Islet precursor cell (in vitro differentiated cells): ENCODE measurements around the gene SETD2.
"Not testable (repeated sequence)": the region's sequence is repeated elsewhere in the genome, so short reads cannot be mapped to it uniquely, and the experiment has no call there.

ENCODE experiments used
- DNase-seq: peaks from one replicate; pipeline ENCODE4 v3.0.0-alpha.2; 2018

The SETD2 gene

GRCh38 chr3:47096959-47097358, 67.0 kb downstream of the SETD2 start:
- DNase-seq: no peak

DNA sequence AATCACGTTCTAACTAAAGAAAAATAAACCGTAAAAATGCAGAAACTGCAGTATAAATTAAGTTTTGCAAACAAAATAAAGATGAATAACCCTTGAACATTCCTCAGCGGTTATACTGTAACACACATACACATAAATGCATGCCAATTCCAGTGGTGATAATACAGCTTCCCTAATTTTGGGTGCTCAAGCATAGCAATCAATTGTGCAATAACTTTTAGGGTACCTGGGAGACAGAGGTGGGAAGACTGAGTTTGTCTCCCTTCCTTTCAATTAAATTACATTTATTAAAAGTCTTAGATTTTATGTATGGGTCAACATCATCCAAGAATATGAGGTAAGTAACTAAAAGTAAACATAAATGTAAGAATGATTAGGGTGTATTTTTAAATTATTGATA, 71.8 kb downstream of the SETD2 start:
- no peak for DNase-seq

- DNase-seq: no peak
Observed at GRCh38 chr3:47089630-47090029, 74.3 kb downstream of the SETD2 start.

GRCh38 chr3:47086071-47086470, 77.8 kb downstream of the SETD2 start:
- DNase-seq: no peak

GRCh38 chr3:47083786-47084185, 80.1 kb downstream of the SETD2 start:
- no peak for DNase-seq

DNA sequence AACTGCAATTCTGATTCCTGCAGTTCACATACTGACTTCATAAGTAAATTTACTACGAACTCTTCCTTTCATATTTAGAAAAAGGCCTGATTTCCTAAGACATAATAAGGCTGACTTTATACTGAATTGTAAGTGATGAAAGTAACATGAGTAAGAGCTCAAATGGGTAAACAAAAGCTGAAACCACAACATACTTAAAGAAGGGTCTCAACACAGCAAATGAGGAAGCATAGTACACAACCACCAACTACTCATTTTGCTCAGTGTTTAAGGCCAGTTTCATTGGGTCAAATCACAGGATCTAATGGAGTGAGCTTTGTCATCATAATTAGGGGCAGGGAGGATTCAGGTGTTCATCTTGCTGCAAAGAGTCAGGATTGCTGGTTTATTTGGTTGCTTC, 81.4 kb downstream of the SETD2 start:
- DNase-seq: no peak

DNA sequence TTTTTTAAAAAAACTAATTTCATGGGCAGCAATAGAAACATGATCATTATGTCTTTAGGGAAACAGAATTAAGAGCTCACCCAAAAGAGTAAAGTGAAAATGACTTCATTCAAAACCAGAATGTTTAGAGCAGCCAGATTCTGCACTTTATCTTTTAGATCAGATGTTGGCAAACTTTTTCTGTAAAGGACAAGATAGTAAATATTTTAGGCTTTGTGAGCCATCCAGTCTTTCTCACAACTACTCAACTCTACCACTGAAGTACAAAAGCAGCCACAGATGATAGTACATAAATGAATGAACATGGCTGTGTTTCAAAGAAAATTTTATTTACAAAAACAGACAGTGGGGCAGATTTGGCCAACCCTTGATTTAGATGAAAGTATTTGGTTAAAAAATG, 84.5 kb downstream of the SETD2 start:
- no peak for DNase-seq

- DNase-seq: no peak
Observed at GRCh38 chr3:47073685-47074084, 90.2 kb downstream of the SETD2 start.

DNA sequence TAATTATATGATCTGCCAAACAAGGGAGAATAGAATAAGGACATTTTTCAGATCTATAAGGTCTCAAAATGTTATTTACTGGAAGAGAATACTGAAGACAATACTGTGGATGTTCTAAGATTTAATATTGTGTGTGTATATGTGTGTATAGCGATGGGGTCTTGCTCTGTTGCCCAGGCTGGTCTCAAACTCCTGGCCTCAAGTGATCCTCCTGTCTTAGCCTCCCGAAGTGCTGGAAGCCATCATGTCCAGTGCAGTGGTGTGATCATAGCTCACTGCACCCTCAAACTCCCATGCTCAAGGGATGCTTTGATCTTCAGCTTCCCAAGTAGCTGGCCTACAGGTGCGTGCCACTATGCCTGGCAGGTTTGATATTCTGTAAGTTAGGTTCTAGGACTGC, 93.1 kb downstream of the SETD2 start:
- DNase-seq: no peak

GRCh38 chr3:47066259-47066658, 97.7 kb downstream of the SETD2 start:
- DNase-seq: not testable (repeated sequence)

GRCh38 chr3:47065681-47066080, 98.2 kb downstream of the SETD2 start:
- DNase-seq: no peak

- DNase-seq: no peak
Observed at GRCh38 chr3:47065058-47065457, 98.9 kb downstream of the SETD2 start.

GRCh38 chr3:47057212-47057671, 106.7 kb downstream of the SETD2 start:
- DNase-seq: no peak

DNA sequence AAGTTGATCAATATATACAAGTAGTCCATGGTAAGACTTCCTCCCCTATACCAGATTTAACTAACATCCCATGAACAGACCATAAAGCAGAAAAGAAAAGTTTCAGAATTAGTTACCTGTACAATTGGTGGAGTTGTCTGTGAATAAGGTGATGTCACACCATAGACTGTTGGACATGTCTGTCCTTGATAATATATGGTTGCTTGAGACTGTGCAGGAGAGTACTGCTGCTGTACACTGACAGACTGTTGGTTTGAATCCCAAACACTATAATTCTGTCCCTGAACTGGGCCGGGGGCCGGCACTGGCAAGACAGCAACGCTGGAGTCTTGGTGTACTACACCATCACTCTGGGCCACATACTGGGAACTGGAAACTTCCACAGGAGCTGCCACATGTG, 107.2 kb downstream of the SETD2 start:
- no peak for DNase-seq

GRCh38 chr3:47054412-47054811, 109.5 kb downstream of the SETD2 start:
- DNase-seq: no peak

GRCh38 chr3:47047673-47048072, 116.2 kb downstream of the SETD2 start:
- no peak for DNase-seq

GRCh38 chr3:47047069-47047468, 116.8 kb downstream of the SETD2 start:
- DNase-seq: no peak

GRCh38 chr3:47042231-47042791, 121.6 kb downstream of the SETD2 start:
- DNase-seq: no peak

DNA sequence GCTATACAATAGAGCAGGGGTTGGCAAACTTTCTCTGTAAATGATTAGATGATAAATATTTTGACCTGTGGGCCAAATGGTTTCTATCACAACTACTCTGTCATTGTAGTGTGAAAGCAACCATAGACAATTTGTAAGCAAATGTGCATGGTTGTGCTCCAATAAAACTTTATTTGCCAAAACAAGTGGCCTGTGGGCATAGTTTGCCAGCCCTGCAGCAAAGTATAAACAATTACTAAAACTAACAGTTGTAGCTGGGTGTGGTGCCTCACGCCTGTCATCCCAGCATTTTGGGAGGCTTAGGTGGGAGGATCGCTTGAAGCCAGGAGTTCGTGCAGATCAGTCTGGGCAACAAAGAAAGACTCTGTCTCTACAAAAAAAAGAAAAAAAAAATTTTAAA, 122.8 kb downstream of the SETD2 start:
- no peak for DNase-seq

- not testable (repeated sequence) for DNase-seq
Observed at GRCh38 chr3:47037302-47037701, 126.6 kb downstream of the SETD2 start.

- no peak for DNase-seq
Observed at GRCh38 chr3:47036145-47036544, 127.8 kb downstream of the SETD2 start.

GRCh38 chr3:47035645-47036044, 128.3 kb downstream of the SETD2 start:
- no peak for DNase-seq

GRCh38 chr3:47034868-47035489, 128.9 kb downstream of the SETD2 start:
- peak; percentile 86 for DNase-seq

- DNase-seq: not testable (repeated sequence)
Observed at GRCh38 chr3:47031041-47031440, 132.9 kb downstream of the SETD2 start.

- DNase-seq: no peak
Observed at GRCh38 chr3:47028667-47029066, 135.2 kb downstream of the SETD2 start.
